Left forelimb (tissue), 1 donor: ENCODE measurements around the gene ARG2.

Source experiments
- DNase-seq: peaks from one replicate; pipeline ENCODE4 v3.0.0-alpha.2; 2018; ENCODE audit warnings: low spot score

Gene ARG2

DNA sequence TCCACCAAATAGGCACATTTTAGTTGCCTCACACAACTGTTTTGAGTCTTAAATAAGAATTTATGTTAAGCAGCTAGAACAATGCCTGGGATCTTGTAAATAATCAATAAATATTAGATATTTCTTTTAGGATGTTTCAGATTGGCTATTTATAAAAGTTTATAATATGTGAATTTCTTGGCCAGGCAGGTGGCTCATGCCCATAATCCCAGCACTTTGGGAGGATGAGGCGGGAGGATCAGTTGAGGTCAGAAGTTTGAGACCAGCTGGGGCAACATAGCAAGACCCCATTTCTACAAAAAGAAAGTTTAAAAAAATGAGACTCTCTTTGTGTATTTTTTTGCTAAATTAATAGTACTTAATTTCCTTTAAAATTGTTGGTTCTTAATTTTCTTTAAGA lies 21.8 kb downstream of the ARG2 start:
- no peak for DNase-seq

DNA sequence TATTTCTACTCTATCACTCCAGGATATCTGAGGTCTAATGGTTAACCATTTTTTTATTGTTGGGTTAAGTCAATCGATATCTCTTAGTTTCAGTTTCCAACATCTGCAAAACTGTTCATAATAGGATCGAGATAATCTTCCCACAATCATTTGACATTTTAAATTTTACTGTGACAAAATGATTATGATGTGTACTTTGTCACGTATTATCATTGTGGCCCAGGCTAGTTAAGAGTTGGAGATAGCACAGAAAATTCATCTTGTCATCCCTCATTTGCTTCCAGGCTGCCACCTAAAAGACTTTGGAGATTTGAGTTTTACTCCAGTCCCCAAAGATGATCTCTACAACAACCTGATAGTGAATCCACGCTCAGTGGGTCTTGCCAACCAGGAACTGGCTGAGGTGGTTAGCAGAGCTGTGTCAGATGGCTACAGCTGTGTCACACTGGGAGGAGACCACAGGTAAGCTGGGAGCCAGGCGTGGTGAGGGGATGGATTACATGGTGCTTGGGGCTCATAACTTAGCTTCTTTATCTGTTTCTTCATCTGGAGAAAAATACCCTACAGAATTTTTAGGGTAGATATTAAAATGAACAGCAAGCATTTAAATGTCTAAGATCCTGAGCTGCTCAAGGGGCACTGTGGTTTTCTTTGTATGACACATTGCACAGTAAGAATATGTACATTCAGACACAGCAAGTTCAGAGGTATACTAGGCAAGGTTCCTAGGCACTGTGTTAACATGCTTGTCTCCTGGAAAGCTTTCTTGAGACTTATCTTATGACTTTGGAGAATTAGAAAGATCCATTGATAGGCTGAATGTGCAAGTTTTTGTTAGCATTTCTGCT lies 22.4 kb downstream of the ARG2 start:
- DNase-seq, result no peak

DNA sequence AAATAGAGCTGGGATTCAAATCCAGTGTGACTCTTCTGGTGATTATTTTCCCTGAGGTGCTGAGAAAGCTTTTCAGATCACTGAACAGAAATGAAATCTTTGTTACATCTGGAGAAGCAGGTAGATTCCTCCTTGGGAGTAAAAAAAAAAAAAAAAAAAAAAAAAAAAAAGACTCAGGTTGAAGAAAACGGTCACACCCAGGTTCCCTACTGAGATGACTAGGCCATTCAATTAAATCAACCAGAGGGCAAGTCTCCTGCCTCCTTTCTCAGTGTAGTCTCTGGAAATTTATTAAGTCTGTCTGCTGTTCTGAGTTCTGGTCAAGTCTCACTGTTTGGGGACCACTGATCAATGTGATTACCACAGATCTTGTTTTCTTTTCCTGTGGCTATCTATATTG lies 24.0 kb downstream of the ARG2 start:
- no peak for DNase-seq

DNA sequence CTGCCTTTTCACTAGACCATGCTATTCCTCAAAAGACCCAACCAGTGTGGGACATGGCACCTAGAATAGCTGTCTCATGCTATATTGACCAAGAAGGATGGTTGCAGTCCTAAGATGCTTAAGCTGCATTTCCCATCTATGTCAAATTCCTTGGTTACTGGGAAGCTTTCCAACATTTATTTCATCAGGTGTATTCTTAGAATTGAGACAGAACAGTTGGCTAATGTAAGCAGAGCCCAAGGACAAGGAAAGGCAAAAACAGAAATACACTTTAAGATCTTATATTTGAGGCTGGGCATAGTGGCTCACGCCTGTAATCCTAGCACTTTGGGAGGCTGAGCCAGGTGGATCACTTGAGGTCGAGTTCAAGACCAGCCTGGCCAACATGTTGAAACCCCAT lies 24.7 kb downstream of the ARG2 start:
- no peak for DNase-seq

DNA sequence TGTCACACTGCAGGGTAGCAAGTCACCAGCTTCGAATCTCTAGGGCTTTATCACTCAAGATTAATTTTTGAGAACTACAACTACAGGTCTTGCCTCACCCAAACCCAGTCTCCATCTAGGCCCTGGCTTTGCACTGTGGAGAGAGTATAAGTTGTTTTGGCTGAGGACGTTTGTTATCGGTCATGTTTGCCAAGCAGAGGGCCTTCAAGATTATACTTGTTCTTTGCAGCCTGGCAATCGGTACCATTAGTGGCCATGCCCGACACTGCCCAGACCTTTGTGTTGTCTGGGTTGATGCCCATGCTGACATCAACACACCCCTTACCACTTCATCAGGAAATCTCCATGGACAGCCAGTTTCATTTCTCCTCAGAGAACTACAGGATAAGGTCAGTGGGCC lies 25.7 kb downstream of the ARG2 start:
- DNase-seq, result no peak

DNA sequence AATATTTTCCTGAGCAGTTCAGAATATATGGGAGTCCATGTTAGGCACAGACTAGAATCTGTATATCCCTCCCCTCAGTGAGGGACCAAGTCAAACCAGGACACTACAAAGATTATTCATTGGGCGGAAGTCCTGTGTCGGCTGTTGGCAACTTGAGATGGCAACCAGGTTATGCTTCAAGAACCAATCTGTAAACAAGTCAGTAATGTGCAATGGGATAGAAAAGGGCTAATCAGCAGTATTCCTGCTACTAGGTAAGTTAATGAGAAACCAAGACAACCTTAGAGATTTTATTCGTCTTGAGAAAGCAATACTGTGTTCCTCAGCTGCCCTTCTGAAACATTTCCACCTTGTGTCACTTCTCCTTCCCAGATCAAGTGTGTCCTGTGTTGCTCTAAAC lies 26.4 kb downstream of the ARG2 start:
- DNase-seq, result no peak

DNA sequence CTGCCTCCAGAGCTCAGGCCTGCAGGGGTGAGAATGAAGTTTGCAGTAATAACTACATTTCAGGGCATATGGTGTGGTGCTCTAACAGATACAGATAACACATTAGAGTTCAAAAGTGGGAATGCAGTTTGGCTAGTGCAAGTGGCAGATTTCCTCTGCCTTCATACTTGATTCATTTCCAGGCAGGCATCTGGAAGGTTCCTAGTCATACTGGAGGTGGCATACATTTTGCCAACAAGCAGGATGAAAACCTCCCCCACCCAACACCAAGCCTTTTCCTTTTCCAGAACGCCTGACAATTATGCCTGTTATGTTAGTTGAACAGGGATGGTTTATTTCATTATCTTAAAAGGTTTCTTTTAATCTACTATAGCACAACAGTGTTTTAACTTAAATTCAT lies 30.4 kb downstream of the ARG2 start:
- no peak for DNase-seq

DNA sequence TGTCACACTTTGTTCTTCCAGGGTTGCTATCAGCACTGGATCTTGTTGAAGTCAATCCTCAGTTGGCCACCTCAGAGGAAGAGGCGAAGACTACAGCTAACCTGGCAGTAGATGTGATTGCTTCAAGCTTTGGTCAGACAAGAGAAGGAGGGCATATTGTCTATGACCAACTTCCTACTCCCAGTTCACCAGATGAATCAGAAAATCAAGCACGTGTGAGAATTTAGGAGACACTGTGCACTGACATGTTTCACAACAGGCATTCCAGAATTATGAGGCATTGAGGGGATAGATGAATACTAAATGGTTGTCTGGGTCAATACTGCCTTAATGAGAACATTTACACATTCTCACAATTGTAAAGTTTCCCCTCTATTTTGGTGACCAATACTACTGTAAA lies 31.0 kb downstream of the ARG2 start:
- DNase-seq, result no peak

DNA sequence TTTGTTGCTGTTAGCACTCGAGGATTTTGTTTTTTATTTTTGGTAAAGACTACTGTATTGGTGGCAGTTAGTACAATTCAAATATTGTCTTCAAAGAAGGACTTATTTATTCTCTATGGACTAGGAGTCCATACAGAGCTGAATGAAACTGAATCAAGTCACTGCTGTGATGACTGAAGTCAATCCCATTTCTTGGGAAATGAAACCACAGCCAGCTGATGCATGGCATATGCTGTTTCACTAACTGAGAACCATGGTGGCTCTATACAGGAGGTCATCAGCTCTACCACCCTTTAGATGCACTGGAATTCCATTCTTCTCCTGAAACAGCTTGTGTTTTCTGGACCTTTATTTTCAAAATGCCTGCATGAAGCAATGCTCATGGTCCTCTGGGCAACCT lies 32.5 kb downstream of the ARG2 start:
- DNase-seq, result no peak

DNA sequence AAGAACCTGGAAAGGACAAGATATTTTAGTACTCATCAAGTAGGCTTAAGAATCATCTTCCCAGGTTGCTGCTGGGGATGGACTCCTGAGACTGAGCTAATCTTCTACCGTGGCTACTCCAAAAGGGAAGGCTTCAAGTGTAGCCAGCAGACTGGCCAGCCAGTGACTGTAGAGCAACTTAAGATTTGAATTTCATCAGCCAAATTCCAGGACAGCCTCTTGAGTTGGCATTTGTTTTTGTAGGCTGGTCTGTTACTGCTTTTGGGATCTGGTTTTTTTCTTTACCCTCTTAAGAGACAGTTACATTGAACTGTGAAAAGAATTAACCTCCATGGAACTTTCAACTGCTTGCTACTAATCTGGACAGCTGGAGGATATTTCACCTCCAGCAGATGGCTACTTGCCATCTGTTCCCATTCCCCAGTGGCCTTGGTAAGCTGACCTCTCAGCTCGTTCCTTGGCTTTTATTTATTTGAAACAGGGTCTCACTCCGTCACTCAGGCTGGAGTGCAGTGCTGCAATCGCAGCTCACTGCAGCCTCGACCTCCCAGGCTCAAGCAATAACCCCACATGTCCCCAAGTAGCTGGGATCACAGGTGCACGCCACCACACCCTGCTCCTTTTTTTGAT lies 34.0 kb downstream of the ARG2 start:
- DNase-seq, result no peak

DNA sequence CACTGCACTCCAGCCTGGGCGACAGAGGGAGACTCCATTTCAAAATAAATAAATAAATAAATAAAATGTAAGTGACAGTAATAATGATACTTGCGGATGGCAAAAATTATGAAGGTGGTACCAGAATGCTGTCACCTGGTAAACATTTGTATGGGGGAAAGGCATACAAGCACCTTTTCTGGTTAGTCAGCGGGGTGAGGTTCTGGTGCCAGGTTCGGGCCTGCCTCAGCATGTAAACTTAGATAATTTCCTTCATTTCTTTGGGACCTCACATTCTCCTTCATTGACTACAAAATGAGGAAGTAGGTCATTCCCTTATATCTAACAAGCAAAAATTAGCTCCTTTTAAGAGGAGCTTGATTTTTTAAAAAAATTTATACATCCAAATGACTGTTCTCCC lies 43.9 kb downstream of the ARG2 start:
- no peak for DNase-seq

DNA sequence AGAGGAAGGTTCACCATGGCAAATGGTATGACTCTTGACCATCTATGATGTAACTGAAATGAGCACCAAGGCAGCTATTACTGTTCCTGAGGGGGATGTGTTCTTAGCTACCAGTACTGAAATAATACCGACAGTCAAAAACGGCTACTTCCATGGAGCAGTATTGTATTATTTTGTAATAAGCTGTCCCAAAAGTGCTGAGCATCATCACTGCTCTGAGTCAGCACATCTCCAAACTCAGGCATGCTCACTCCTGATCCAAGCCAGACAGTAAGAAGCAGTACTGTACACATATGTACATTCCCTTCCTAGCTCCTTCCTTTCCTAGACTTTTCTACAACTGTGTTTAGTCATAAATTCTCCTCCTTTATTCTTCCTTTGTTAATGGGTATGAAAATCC lies 46.1 kb downstream of the ARG2 start:
- DNase-seq, result no peak

DNA sequence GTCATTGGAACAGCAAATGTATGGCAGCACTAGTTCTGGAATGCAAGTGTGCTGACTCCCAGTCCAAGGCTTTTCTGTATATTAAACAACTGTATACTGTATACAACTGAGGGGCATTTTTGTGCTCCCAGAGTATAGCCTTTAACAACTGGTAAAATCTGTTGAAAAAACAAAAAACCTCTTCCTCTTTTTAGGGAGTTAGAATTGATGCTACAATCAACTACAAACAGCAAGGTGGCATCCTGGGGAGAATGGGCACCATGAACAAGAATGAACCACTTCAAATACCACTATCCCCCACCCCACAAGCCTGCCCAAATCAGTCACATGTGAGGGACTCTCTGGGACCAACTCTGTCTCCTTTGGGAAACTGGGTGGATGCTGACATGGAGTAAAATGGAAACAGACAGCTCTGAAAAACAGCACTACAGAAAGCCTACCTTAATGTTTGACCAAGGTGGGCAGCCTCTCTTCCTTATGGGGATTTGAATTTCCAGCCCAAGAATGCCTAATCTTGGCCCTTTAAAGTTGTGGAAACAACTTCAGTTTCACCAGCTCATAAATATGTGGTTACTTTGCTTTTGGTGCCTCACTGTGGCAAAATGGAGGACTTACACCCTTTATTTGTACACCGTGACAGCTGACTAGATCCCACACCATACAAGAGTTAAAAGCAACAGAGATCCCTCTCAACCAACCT lies 47.2 kb downstream of the ARG2 start:
- no peak for DNase-seq

DNA sequence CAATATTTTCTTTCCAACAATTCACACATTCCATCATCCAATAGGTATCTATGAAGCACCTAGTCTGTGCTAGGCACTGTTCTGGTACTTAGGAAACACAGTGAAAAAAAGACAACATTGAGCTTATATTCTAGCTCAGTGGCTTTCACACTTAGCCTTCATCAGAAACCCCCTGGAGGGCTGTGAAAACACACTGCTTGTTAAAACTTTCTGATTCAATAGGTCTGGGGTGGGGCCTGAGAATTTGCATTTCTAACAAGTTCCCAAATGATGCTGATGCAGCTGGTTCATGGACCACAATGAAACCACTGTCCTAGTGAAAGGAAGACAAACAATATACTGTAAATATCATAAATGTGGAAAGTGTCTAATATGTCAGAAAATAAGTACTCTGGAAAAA lies 48.8 kb downstream of the ARG2 start:
- DNase-seq, result no peak

DNA sequence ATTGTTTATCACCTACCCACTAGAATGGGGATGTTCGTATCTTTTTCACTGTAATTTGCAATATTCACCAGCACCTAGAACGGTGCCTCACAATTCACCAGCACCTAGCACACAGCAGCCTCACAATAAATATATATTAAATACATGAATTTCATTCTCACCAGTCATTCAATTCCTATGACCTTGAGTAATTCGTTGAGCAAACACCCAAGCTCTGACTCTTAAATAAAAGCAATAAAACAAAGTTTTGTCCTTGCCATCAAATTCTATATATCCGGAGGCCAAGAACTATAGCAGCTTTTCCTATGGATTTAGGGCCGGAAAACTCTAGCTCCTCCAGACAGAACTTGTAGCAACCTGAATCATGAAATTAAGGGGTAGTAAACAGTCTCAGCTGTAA lies 53.7 kb downstream of the ARG2 start:
- no peak for DNase-seq

DNA sequence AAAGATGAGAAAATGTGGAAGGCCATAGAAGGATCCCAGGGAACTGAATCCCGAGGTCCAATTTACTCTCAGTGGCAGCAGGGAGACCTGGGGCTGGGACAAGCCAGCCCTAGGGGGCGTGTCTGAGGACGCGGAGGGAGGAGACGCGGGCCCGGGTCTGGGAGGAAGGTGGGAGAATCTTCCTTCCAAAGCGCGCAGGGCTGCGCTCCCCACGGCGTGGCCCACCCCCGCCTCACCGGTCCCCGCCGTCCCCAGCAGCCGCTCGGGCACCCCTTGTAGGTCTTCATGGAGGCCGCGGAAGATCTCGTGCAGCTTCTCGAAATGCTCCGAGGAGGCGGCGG lies 54.4 kb downstream of the ARG2 start:
- no peak for DNase-seq

DNA sequence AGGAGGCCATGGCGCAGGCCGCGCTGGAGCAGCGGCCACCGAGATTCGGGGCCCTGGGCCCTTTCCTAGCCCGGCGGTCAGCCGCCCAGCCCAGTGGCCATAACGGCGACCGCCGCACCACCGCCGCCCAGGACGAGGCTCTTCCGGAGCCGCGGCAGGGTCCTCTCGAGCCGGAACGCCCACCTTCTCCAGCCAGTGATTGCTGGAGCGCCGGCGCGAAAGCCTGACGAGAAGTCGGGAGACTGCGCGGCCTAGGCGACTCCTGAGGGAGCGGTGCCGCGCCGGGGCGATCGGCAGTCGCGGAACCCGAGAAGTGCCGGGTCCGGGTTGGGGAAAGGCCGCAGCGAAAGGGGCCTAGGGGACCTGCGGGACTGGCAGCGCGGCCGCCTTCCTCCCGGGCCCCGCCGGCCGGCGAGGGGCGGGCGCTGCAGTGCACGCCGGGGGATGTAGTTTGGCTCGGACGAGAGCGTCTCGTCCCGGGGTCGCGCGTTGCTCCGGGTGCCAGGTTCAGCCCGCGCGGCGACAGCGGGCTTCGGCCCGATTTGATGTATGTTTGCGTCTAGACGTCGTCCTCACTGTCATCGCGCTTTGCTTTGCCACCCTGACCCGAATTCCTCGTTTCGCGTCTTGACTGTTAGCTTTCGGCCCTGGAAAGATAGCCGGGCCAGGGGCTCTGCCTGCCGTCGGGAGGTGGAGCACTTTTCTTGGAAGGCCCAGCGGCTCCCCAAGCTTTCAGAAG lies 54.9 kb downstream of the ARG2 start, which contains the start of gene VTI1B:
Gene VTI1B (minus strand): TSS at position 153 of the 739 bp plus-strand sequence. CDS start 143 bp downstream, at position 10.
- DNase-seq, result peak; percentile 96

DNA sequence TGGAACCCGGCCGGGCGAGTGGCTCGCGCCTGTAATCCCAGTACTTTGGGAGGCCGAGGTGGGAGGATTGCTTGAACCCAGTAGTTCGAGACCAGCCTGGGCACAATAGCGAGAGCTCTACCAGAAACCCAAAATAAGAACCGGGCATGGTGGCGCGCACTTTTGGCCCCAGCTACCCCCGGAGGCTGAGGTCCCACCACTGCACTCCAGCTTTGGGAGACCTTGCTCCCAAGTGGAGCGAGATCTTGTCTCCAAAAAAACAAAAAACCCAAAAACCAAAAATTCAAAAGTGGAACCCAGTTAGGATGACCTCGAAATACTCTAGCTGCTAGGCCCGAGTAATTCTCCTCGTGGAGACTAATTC lies 55.5 kb downstream of the ARG2 start:
- DNase-seq, result no peak

DNA sequence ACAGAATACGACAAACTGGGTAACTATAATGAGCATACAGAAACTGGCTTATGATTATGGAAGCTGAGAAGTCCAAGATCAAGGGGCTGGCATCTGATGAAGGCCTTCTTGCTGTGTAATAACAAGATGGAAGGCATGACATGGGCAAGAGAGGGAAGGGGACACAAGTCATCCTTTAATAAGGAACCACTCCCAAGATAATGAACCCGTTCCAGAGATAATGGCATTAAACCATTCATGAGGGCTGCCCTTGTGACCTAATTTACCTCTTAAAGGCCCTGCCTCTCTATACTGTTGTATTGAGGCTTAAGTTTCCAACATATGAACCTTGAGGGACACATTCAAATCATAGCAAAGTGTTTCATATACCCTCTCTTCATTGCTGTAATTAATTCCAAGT lies 59.3 kb downstream of the ARG2 start:
- DNase-seq, result no peak

DNA sequence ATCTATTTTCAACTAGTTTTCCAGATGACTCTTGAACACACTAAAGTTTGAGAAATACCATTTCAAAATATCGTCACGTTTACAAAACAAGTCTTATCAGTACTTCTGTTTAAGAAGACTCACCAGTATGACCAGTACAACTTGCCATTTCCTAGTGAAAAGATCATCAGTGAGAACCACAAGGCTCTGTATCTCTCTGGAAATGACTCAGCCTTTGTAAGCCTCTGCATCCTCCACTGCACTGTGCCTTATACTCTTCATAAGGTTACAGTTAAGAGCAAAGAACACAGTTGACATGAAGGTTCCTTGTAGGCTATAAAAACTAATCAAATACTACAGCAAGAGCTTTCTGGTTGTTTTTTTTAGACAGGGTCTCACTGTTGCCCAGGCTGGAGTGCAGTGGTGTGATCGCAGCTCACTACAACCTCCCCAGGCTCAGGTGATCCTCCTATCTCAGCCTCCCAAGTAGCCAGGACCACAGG lies 60.4 kb downstream of the ARG2 start:
- no peak for DNase-seq

DNA sequence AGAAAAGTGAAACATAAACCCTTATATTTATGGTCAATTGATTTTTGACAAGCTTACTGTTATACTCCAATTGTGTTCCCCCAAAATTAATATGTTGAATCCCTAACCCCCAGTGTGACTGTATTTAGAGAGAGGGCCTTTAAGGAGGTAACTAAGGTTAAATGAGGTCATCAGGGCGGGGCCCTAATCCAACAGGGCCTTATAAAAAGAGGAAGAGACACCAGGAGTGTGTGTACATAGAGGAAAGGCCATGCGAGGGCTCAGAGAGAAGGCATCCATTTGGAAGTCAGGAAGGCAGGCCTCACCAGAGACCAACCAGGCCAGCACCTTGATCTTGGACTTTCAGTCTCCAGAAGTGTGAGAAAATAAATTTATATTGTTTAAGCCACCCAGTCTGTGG lies 61.2 kb downstream of the ARG2 start:
- no peak for DNase-seq

DNA sequence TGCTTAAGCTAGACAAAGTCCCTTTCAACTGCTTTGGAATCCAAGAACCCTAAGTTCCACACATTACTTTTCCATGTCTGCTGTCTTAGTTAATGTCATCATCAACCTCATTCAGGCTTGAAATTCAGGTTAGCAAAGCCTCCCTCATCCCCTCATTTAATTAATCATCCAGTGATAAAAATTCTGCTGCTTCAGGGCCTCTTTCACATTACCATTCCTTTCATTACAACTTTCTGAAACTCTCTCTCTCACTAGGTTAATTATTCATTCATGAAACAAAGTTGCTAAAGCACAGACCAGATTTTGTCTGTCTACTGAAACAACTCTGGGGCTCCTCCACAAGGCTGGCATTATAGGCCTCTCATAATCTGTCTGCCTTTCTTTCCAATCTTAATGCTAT lies 64.1 kb downstream of the ARG2 start:
- DNase-seq, result no peak

DNA sequence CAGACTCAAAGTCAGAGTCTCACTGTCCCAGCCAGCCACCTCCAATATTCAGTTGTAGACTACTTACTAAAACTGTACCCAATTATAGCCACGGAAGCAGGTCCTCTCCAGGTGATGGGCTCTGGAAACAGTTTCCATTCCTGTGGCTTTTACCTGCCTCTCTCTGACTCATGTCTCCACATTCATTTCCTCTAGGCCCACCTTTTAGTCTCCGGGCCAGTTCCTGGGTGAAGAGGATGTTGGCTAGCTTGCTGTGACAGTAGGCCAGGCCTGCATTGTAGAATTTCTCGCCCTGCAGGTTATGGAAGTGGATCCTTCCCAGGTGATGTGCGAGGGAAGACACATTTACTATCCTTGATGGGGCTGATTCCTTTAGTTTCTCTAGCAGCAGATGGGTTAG lies 70.3 kb downstream of the ARG2 start:
- no peak for DNase-seq
